H9 (cell line): ENCODE results near the gene RICTOR. TPM values are rescaled to one million over a fixed set of nuclear protein-coding genes. Genes with fewer than 3 reads are reported as not detected.
A peak's percentile ranks its signal among the peaks of the same experiment; 100 is the strongest.

ENCODE experiments used
- DNase-seq: peaks from one replicate; pipeline ENCODE4 v3.0.0-alpha.2; 2017
- H2AFZ ChIP-seq: one replicate; pipeline ENCODE4 v1.6.1; 2013; ENCODE audit warnings: mild to moderate bottlenecking, low read length, control low read depth, moderate library complexity
- H2AK5ac ChIP-seq: 2 replicates; pipeline ENCODE4 v1.6.1; 2013; ENCODE audit warnings: low read length, control low read depth, mixed read lengths; ENCODE audit not compliant: insufficient read length
- H2BK120ac ChIP-seq: one replicate; pipeline ENCODE4 v1.6.1; 2013; ENCODE audit warnings: low read depth, mild to moderate bottlenecking, low read length, control low read depth, inconsistent platforms; ENCODE audit not compliant: poor library complexity, severe bottlenecking
- H2BK12ac ChIP-seq: 2 replicates; pipeline ENCODE4 v1.6.1; 2013; ENCODE audit warnings: low read length, control low read depth, mixed read lengths, low read depth; ENCODE audit not compliant: insufficient read length
- H2BK15ac ChIP-seq: 2 replicates; pipeline ENCODE4 v1.6.1; 2013; ENCODE audit warnings: low read depth, low read length, control low read depth
- H2BK20ac ChIP-seq: one replicate; pipeline ENCODE4 v1.6.1; 2013; ENCODE audit warnings: low read depth, mild to moderate bottlenecking, low read length, control low read depth, inconsistent platforms; ENCODE audit not compliant: poor library complexity, severe bottlenecking
- H2BK5ac ChIP-seq: 2 replicates; pipeline ENCODE4 v1.6.1; 2013; ENCODE audit warnings: low read length, control low read depth, mixed read lengths; ENCODE audit not compliant: insufficient read length
- H3K14ac ChIP-seq: 2 replicates; pipeline ENCODE4 v1.6.1; 2013; ENCODE audit warnings: low read length, control low read depth; ENCODE audit not compliant: insufficient read depth
- H3K18ac ChIP-seq: 2 replicates; pipeline ENCODE4 v1.6.1; 2013; ENCODE audit warnings: low read depth, mild to moderate bottlenecking, mixed read lengths, low read length, control low read depth; ENCODE audit not compliant: insufficient read length
- H3K23ac ChIP-seq: 2 replicates; pipeline ENCODE4 v1.6.1; 2013; ENCODE audit warnings: low read length, control low read depth, mixed read lengths, low read depth; ENCODE audit not compliant: insufficient read length
- H3K23me2 ChIP-seq: 2 replicates; pipeline ENCODE4 v1.6.1; 2013; ENCODE audit warnings: low read depth, mild to moderate bottlenecking, mixed read lengths, low read length, control low read depth; ENCODE audit not compliant: insufficient read length, poor library complexity, severe bottlenecking
- H3K27ac ChIP-seq: 2 replicates; pipeline ENCODE4 v1.5.1; 2013; ENCODE audit warnings: low read length, control low read depth, mixed read lengths, low read depth; ENCODE audit not compliant: insufficient read length
- H3K27me3 ChIP-seq: 2 replicates; pipeline ENCODE4 v1.6.1; 2013; ENCODE audit warnings: low read length, control low read depth, inconsistent platforms; ENCODE audit not compliant: insufficient read depth
- H3K4ac ChIP-seq: 2 replicates; pipeline ENCODE4 v1.6.1; 2013; ENCODE audit warnings: low read depth, mild to moderate bottlenecking, control low read depth, inconsistent platforms, low read length, moderate library complexity
- H3K4me1 ChIP-seq: 2 replicates; pipeline ENCODE4 v1.6.1; 2013; ENCODE audit warnings: low read length, control low read depth, inconsistent platforms; ENCODE audit not compliant: insufficient read depth
- H3K4me2 ChIP-seq: 2 replicates; pipeline ENCODE4 v1.6.1; 2013; ENCODE audit warnings: low read length, control low read depth, mixed read lengths; ENCODE audit not compliant: insufficient read length, insufficient read depth
- H3K56ac ChIP-seq: 2 replicates; pipeline ENCODE4 v1.6.1; 2013; ENCODE audit warnings: low read depth, mild to moderate bottlenecking, mixed read lengths, low read length, control low read depth; ENCODE audit not compliant: insufficient read length
- H3K79me1 ChIP-seq: 2 replicates; pipeline ENCODE4 v1.6.1; 2013; ENCODE audit warnings: low read depth, mild to moderate bottlenecking, moderate library complexity, low read length, control low read depth, inconsistent platforms; ENCODE audit not compliant: insufficient read depth, poor library complexity, severe bottlenecking
- H3K79me2 ChIP-seq: 2 replicates; pipeline ENCODE4 v1.6.1; 2013; ENCODE audit warnings: low read length, control low read depth, inconsistent platforms; ENCODE audit not compliant: insufficient read depth
- H3K9ac ChIP-seq: 2 replicates; pipeline ENCODE4 v1.6.1; 2013; ENCODE audit warnings: low read length, control low read depth, mixed read lengths; ENCODE audit not compliant: insufficient read length; ENCODE audit errors: extremely low read depth
- H3K9me3 ChIP-seq: one replicate; pipeline ENCODE4 v1.6.1; 2013; ENCODE audit warnings: low read depth, low read length, inconsistent platforms; ENCODE audit not compliant: control insufficient read depth
- H3T11ph ChIP-seq: one replicate; pipeline ENCODE4 v1.6.1; 2013; ENCODE audit warnings: mild to moderate bottlenecking, low read length, control low read depth, inconsistent platforms
- H4K20me1 ChIP-seq: one replicate; pipeline ENCODE4 v1.6.1; 2013; ENCODE audit not compliant: control insufficient read depth, insufficient read length, insufficient read depth
- H4K5ac ChIP-seq: 2 replicates; pipeline ENCODE4 v1.6.1; 2013; ENCODE audit warnings: low read depth, mild to moderate bottlenecking, mixed read lengths, low read length, control low read depth; ENCODE audit not compliant: insufficient read length
- H4K8ac ChIP-seq: replicated peaks from 2 replicates; pipeline ENCODE4 v1.6.1; 2013; ENCODE audit warnings: low read length, control low read depth, mixed read lengths, low read depth; ENCODE audit not compliant: insufficient read length
- H4K91ac ChIP-seq: 2 replicates; pipeline ENCODE4 v1.6.1; 2013; ENCODE audit warnings: low read depth, mild to moderate bottlenecking, moderate library complexity, mixed read lengths, low read length, control low read depth; ENCODE audit not compliant: insufficient read length
- H3K27ac Mint-ChIP-seq, 3 experiments: 2 replicates in 2 of 3; 3 replicates in 1 of 3; pipeline ENCODE4 v1.8.0; 2020 to 2021; ENCODE audit warnings: mixed read lengths in 3 of 3, mild to moderate bottlenecking in 1 of 3, moderate library complexity in 1 of 3
- H3K27me3 Mint-ChIP-seq: 2 replicates; pipeline ENCODE4 v1.8.0; 2021; ENCODE audit warnings: low read depth, mild to moderate bottlenecking, moderate library complexity, mixed read lengths
- H3K36me3 Mint-ChIP-seq, 3 experiments: 2 replicates in 2 of 3; 3 replicates in 1 of 3; pipeline ENCODE4 v1.8.0; 2020 to 2021; ENCODE audit warnings: low read depth in 3 of 3, mixed read lengths in 3 of 3; ENCODE audit not compliant: insufficient read depth in 1 of 3
- H3K4me1 Mint-ChIP-seq, 2 experiments: 2 replicates each; pipeline ENCODE4 v1.8.0; 2020; ENCODE audit warnings: mixed read lengths in 2 of 2
- H3K4me3 Mint-ChIP-seq, 2 experiments: 2 replicates in 1 of 2; 3 replicates in 1 of 2; pipeline ENCODE4 v1.8.0; 2020 to 2021; ENCODE audit warnings: mild to moderate bottlenecking in 2 of 2, mixed read lengths in 2 of 2, moderate library complexity in 1 of 2
- H3K9me3 Mint-ChIP-seq, 2 experiments: 2 replicates in 1 of 2; 3 replicates in 1 of 2; pipeline ENCODE4 v1.8.0; 2020; ENCODE audit warnings: mild to moderate bottlenecking in 2 of 2, mixed read lengths in 2 of 2, moderate library complexity in 1 of 2
- CTCF ChIP-seq: fragments of 200-600 bp; sonication (generic); conservative IDR thresholded peaks from 3 replicates; pipeline ENCODE4 v1.8.0; 2021; ENCODE audit warnings: antibody characterized with exemption, mild to moderate bottlenecking
- WGBS: extraction: QIAGEN DNeasy Blood & Tissue Kit; methylation state at CpG from one replicate; pipeline ENCODE4 v1.1.7; 2013; ENCODE audit warnings: missing lambda C conversion rate, low lambda C conversion rate, mixed read lengths; ENCODE audit not compliant: insufficient read length; ENCODE audit errors: extremely low coverage; 5-methylcytosine and 5-hydroxymethylcytosine counted together
- total RNA-seq: library from RNA; stranded (reverse); gene quantifications from 2 replicates; pipeline ENCODE4 v1.2.1, GENCODE V29; 2021

The RICTOR gene
- total RNA-seq, 1 experiment from 2014 or later = 20.9 TPM

GRCh38 chr5:39092581-39093351 is 18.6 kb upstream of the RICTOR start:
- Histone ChIP-seq H2AK5ac (no peak overlapping the region), H2AFZ (no peak overlapping the region), H3K4ac (no peak overlapping the region), H3T11ph (no peak overlapping the region), H3K4me1 (no peaks in the 10 kb centered on the region), H4K20me1 (no peaks in the 10 kb centered on the region), H3K14ac (no peak overlapping the region), H4K5ac (no peak overlapping the region), H3K79me2 (no peaks in the 10 kb centered on the region), H3K23me2 (no peaks in the 10 kb centered on the region), H2BK120ac (no peak overlapping the region), H3K9me3 (no peaks in the 10 kb centered on the region), H3K4me2 (no peak overlapping the region), H3K56ac (no peak overlapping the region), H4K8ac (no peak overlapping the region), H2BK12ac (no peak overlapping the region), H2BK5ac (no peak overlapping the region), H3K18ac (no peak overlapping the region), H2BK20ac (no peak overlapping the region), H2BK15ac (no peak overlapping the region), H3K9ac (no peak overlapping the region), H3K27me3 (no peaks in the 10 kb centered on the region), H4K91ac (no peak overlapping the region), H3K79me1 (no peaks in the 10 kb centered on the region), H3K23ac (no peak overlapping the region), H3K27ac (no peak overlapping the region)
- no peak overlapping the region for H3K4me3 Mint-ChIP-seq
- H3K36me3 Mint-ChIP-seq = peaks cover 0 to 2% (median 0%) of the 10 kb centered on the region in 3 experiments; a peak in 1 of 7 replicates
- TF ChIP-seq CTCF = no peak
- no peaks in the 10 kb centered on the region for H3K4me1 Mint-ChIP-seq
- no peaks in the 10 kb centered on the region for H3K27me3 Mint-ChIP-seq
- H3K9me3 Mint-ChIP-seq = peaks cover 0 to 8% of the 10 kb centered on the region in 2 experiments; a peak in 1 of 5 replicates
- no CpG with 5 or more reads among the region's 4 CpGs for WGBS
- DNase-seq = no peak
- H3K27ac Mint-ChIP-seq = peak overlapping the region in 1 of 3 experiments; percentile 78; a peak in 2 of 7 replicates
